GM18520 (cell line): ENCODE data around the gene SEMA6A.
A peak's percentile ranks its signal among the peaks of the same experiment; 100 is the strongest.
"Not testable (repeated sequence)": the region's sequence is repeated elsewhere in the genome, so short reads cannot be mapped to it uniquely, and the experiment has no call there.

Experiments used
- ATAC-seq: cut with Tn5 transposase; IDR thresholded peaks from one replicate; pipeline ENCODE4 v1.9.1; 2021; ENCODE audit not compliant: unreplicated experiment

Gene SEMA6A

DNA sequence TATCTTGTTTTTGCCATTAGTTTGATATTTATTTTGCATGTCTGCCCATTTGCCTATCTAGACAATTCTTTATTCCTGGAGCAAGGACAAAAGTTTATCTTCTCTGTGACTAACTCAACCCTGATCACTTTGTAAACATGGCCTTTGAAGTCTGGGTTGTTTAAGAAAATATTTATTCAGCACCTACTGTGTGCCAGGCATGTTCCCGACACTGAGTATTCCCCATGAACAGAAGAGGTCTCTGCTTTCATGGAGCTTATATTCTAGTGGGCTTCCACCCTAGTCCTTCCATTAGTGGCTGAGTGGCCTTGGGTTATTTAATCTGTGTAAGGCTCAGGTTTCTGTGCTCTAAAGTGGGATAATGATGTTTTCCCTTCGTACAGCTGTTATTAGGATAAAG is 49.7 kb downstream of the SEMA6A start:
- no peak for ATAC-seq

DNA sequence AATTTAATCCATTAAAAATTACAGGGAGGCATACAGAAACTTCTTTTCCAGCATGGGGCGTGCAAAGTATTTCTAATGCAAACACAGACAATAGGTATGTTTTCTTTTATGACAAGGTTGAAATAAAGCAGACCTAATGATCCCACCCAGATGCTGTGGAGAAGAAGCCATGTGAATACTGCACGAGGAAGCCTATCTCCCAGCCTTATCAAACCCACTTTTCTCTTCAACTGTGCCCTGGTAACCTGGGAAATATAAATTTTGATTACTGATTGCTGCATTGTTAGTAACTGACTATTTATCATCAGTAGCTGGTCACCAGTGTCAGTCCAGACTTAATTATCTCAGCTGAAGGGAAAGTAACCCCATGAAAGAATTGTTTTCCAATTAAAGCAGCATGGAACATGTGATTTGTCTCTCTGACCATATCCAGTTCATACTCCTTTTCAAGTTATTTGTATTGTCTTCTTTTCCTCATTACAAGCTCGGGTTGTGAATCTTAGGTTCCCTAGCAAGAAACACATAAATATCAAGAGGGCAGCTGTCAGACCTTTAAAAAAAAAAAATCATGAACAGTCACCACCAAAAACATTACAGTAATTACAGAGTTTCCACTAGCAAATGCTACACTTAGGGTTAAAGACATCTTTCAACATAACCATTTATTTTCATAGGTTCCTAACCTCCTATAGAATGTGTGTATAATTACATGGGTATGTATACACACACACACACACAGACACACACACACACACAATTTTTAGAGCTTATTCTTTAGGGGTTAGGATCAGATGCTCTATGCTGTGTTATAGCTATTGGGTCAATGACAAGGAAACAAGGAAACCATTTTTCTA is 50.3 kb downstream of the SEMA6A start:
- ATAC-seq: no peak

DNA sequence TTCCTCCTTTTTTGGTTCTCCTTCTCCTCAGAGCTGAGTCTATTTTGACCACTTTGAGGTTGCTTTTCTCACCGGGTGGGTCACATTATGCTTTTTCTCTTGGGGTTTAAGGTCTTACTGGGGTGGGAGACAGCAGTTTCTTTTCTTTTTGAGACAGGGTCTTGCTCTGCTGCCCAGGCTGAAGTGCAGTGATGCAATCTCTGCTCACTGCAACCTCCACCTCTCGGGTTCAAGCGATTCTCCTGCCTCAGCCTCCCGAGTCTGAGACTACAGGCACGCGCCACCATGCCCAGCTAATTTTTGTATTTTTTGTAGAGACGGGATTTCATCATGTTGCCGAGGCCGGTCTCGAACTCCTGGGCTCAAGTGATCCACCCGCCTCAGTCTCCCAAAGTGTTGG is 51.4 kb downstream of the SEMA6A start:
- ATAC-seq: not testable (repeated sequence)

DNA sequence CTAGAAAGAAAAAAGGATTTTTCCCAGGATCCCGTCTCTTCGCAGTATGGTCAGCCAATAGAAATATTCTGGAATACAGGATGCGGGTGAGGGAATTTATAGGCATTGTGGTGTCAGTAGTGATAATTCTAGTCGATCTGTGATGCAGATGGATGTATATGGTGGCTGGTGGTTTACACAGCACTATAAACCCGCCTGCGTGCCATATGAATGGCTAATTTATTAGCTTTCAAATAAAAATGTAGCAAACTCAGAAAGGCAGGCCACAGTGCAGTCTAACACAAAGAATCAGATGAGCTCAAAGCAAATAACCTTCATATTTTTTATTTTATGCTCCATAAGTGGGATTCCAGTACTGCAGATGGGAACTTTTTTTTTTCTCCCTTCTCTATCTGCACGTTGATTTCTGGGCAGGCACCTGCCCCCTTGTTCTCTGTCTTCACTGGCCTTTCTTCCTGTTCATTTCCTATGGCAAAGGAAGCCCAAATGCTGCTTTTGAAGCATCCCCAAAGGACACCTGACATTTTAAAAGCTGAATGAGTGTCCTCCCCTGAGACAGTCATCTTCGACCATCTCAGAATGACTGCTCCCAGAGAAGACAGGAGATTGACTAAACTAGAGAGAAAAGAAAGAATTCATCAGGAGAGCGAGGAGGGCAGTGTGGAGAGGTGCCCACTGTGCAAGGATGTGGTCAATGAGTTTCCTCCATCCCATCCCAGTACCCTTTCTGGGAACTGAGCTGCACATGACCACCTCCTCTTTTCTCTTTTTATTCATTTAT is 52.1 kb downstream of the SEMA6A start:
- ATAC-seq: no peak

DNA sequence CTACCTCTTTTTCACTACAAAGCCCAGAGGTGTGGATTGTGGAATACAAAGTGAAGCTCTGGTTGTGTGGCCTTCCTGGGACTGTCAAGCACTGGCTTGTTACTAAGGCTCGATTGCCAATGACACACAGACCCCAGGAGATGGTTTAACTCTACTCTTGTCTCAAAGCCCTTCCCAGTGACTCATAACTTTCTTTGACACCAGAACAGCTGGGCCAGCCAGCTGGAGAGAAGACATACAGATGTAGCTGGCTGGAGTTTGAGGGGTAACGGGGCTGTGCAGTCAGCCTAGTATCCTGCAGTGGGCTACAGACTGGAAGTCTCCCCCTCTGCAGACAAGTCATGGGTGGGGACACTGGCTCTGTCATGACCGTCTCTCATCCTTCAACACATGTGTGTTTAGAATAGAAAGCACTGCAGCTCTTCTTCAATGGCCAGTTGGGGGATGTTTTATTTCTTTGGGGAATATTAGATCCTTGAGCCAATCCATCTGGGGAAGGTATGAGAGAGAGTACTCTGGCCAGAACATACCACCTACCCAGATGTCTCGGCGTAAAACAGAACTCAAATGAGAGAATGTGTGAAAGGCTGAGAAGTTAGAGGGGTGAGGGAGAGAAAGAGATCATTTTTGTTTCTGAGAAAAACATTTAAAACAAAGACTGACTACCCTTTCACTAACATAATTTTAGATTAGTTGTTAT is 53.3 kb downstream of the SEMA6A start:
- peak; percentile 72 for ATAC-seq

DNA sequence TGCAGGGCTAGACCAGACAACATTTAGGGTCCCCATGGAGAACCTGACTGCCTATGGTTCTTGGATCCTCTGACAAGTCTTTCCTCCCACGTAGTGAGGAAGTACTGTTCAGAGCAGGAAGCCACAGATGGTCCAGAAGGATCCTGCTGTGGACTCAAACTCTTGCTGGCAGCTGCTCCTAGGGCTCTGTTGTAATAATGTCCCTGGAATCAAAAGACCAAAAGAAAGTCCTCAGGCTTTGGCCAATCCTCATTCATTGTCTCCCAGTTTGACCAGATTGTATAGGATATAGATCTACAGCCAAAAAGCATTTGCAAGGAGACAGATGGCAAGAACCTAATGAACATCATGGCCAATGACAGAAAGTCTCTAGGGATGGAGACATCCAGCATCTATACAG is 53.9 kb downstream of the SEMA6A start:
- ATAC-seq: no peak

DNA sequence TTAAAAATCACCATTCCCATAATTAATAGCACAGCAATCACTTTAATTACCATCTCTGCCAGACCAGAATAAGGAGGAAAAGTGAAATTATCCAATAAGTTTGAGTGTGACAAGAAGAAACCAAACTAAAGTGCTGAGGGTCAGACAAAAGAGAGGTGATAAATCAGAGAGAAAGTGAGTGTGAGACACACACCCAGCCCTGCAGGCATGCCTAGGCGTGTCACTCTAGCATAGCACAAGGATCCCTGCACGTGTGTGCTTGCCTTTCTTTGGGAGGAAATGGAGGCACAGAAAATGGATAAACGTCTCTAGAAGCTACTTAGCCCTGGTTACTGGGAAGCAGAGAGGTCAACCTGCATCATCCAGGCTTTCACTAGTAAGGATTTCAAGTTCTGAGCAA is 56.2 kb downstream of the SEMA6A start:
- ATAC-seq: no peak

DNA sequence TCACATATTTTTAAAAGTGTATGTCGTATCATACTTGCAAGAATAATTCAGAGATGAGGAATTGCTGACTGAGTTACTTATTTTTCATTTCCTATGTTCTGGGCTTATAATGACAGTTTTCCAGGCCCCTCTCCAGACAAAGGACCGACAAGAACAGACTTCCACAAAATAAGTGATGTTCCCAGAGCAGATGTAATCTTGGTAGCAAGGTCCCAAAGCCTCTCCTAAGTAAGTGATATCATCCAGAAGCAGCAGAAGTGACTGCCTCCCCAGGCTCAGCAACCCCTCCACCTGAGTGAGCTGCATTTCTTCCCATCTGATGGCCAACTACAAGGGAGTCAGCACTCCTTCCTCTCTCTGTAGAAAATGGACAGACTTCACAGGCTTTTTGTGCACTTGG is 57.1 kb downstream of the SEMA6A start:
- no peak for ATAC-seq

DNA sequence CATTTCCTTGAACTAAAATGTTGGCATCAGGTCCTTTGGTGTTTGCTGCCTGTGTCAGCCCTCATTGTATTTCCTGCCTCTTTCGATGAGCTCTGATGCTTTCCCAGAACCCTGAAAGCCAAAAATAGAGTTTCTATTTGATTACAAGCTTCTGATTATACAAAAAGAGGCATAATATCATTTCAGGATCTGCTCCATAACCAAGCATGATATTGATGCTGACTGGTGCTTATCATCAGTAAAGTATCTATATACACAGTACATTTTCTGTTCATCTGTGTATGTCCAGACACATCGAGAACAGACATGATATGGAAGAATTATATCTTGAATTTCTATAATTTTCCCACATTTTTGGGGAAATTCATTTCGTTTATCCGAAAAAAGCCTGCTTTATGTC is 58.6 kb downstream of the SEMA6A start:
- no peak for ATAC-seq

DNA sequence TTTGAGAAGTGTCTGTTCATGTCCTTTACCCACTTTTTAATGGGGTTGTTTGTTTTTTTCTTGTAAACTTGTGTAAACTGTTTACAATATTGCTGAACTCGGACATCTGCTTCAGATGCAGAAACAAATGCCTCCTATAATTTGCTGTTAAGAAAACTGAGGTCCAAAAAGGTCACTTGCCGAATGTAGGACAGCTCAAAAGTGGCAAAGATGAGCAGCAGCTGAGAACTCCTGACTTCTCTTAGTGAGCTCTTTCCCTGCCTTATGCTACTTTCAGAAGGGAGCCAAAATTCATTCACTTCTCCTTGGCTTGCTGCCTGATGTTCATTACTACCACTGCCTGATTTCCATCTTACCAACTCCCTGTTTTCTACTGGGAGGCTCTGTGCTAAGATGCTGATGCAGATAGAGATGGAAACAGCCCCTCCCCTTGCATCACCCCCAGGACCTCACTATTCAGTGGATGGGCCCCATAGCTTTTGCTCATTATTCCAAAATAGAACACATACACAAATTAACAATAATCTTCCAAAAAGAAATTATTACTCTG is 60.1 kb downstream of the SEMA6A start:
- ATAC-seq: no peak

DNA sequence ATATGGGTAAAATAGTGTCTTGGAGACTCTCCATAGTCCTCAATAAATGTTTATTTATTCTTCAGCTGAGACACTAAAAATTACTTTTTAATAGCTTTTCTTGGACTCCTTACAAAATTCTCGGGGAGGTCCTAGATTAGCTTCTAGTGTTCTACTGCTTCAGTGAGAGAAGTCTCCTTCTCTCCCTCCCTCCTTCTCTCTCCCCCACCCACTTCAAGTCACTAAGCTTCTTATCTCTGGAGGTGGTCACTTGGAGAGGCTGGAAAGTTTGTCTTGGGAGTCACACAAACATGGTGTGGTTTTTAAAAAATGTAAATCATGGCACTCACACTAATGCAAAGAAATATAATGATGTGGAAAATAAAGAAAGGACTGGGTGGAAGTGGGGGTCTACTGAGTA is 64.1 kb downstream of the SEMA6A start:
- no peak for ATAC-seq

DNA sequence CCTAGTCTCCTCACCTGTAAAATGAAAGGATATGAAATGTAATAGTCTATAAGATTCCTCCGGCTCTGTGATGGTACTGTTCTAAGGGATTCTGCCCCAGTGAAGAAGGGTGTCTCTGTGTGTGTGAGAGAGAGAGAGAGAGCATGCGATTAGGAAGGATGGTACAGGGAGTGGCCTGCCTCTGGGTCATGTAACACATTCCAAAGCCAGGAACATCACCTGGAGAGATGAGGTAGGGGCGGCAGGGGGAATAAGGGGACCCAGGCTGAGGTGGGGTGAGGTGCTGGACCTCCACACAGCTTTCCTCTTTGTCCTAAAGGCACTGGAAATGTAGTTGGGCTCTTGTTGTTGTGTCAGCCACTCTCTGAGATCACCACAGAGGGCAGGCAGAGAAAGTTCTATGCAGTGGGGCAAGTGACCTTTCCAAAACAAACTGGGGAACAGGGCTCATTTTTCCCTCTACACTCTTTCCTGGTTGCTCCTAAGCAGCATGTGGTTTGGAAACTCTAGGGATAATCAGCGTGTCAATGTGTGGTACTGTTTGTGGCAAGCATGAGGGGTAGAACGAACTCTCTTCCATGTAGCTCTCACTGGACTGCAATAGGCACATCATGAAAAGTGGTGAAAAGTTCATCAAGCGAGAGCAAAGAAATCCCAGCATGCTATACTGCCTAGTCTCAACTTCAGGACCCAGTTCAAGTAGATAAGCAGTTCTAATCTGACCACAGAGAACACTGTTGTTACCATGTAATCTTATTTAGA is 65.0 kb downstream of the SEMA6A start:
- ATAC-seq: no peak

DNA sequence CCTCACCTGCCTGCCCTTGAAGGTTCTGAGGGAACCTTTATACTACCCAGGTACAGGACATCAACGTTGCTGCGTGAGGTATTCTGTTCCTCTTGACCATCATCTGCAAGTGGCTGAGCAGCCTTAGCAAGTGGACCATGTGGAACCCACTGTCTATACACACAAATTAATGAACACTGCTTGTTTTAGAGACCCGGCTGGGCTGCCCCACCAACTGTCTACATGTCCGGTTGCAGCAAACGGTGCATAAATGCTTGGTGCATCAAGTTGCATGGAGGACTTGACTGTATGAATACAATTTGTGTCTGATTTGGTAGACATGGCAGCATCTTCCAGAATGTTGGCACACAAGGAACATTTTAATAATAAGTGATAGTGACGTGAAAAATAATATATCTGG is 65.8 kb downstream of the SEMA6A start:
- ATAC-seq: no peak

DNA sequence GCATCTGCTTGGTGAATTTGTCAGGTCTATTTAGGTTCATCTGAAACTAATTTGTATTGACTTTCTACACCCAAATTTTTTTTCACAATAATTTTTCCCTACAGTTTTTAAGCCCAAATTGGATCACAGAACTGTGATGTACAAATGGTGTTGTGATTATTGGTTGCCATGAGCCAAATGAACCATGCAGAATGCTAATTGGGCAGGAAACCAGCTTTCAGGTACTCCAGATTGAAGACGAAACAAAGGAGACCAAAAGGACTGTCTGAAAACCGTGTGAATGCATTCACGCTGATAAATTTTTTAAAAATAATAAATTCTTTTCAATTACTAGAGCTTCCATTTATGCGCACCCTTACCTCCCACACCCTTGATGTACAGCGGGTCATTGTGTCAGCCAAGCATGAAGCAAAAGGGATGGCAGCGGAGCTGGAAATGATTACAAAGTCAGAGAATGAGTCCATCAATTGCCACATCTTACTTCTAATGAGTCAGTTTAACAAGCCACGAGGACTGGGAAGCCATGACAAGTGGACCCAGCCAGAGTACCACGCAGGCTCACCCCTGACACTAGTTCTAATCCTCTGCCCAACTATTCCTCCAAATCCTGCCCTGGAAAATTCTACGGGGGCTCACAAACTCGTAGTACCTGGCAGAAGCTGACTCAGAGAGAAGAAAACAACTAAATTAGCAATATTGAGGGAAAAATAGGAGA is 66.5 kb downstream of the SEMA6A start:
- ATAC-seq: no peak

DNA sequence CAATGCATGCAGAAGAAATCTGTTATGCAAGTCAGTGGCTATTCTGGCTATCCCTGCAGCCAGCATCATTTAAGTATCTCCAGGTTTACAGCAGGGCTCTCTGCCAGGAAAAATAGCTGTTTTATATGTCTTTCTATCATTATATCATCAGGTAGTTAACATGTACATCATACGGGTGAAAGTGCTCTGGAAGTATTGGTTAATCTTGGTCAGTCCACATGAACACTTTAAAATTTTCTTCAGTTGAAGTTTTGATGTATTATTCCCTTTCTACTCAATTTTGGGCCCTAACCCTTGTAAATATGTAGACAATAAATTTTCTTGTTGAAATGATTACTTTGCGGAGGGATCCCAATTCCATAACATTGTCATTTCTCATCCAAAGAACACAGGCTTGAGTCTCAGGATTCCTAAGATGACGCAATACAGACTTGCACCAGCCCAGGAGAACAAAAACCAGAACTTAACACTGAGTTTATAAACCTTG is 67.5 kb downstream of the SEMA6A start:
- no peak for ATAC-seq

DNA sequence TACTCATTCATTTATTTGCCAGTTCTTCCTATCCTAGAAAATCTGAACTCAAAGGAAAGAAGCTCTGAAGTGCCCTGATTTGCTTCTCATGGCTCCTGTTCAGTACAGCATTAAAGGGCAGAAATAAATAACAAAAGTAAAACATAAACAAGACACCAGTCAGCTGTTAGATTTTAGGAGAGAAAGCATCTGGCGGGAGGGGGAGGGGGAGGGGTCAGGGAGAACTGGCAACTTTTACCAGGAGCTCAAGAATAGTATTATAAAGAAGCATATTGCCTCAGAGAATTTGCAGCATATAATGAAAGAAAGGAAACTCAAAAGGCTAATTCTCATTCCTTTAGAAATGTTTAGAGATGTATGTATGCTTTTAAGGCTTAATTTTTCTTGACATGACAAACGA is 68.1 kb downstream of the SEMA6A start:
- no peak for ATAC-seq

DNA sequence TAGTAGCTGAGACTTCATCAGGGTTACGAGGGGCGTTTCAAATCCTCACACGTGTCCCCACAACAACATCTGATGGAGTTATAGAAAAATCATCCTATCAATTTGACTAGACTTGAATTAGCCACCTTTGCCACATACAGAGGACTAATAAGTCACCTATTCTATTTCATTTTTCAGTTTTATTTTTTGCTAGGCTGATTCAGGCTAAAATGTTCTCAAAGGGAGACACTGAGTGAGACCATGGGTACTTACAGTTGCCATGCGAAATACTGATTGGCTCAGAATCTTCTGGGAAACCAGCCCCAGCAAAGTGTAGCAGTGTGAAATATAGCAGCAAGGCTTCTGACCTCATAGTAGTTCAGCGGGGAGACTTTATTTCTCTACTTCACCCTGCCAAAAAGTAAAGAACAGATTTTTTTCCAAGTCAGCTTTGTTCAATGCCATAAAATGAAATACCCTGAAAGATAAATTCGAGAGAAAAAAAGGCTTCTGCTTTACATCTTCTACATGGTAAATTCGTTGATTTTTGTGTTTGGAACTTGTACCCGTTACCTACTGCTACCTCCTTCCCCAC is 69.9 kb downstream of the SEMA6A start:
- ATAC-seq: no peak

DNA sequence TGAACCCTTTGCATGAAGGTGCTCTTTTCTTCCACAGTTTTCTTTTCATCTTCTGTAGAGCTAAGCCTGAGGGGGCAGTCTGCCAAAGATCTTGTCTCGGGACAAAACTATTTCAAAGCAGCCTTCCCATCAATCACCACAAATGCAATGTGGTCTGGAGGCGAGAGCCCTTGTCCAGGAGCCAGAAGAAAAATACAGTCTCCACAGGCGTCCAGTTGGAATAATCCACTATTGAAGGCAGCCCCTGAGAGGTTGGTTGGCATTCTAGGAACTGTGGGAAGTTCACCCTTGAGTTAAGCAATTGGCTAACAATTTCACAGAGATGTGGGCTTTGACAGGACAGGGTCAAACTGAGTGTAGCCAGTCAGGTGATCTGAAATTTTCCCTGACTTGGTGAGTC is 72.0 kb downstream of the SEMA6A start:
- no peak for ATAC-seq

DNA sequence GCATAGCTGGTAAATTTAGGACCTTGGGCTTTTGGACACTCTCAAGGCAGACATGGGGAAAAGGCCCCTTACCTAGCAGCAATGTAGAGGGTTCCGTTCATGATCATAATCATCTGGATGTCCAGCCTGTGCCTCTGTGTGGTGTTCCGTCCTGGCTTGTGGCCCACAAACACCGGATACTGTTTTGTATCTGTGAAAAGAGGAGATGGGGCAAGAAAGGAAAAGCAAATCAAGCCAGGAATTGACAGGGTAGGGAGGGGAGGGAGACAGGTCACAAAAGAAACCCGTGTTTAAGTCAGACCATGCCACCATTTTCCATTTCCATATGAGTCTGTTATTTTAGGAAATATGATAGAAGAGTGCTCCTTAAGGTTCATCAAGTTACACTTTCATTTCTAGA is 72.5 kb downstream of the SEMA6A start:
- ATAC-seq: no peak
